NCI-H2107 (cell line): ENCODE data around the gene GALT.

Experiments
- DNase-seq: peaks from one replicate; lab custom pipeline; 2025; lab: John Stamatoyannopoulos, UW

GALT gene

DNA sequence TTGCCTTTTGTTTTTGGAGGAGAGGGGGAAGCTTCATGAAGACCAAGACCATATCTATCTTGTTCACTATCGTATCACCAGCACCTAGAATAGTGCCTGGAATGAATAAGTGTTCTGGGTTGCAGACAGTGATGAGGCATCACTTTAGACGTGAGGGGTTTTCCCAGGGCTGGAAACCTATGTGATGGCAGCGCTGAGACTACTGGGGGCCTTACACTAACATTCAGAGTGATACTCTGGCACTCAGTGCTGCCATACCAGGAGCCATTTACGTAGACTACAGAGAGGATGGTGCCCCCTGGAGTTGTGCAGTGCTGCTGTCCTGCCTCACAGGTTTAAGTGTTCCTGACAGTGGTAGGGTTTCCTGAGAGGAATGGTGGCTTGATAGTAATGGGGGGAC lies 37.7 kb downstream of the GALT start:
- DNase-seq, result no peak

DNA sequence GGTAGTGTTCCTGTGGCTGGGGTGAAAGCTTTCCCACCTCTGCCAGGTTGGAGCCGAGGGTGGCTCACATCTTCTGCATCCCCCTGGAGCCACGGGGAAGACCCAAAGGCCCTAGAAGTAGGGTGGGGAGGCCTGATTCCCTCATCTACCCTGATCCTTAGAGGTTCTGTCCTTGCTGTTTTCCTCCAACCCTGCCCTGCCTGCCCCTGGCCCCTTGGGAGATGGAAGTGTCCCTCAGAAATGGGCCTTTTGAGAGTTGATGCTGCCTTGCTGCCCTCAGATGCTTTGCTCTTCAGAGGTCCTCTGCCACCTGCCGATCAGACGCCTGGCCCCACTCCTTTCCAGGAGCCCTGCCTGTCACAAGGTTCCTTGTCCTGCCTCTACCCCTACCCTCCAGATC lies 38.3 kb downstream of the GALT start:
- no peak for DNase-seq

DNA sequence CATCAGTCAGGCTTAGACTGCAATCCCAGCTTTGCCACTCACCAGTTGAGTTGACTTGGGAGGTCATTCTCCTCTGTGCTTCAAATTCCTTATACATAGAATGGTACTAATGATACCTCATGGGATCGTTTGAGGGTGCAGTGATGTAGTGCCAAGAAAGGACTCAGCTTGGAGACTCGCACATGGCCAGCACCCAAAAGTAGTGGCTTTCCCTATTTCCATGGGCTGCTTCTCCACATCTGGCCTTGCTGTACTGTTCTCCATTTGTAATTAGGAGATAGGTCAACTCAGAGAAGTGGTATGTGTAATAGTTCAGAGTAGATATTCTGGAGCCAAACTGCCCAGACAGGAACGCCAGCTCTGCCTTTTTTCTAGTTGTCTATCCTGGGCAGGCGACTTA lies 39.1 kb downstream of the GALT start:
- no peak for DNase-seq

DNA sequence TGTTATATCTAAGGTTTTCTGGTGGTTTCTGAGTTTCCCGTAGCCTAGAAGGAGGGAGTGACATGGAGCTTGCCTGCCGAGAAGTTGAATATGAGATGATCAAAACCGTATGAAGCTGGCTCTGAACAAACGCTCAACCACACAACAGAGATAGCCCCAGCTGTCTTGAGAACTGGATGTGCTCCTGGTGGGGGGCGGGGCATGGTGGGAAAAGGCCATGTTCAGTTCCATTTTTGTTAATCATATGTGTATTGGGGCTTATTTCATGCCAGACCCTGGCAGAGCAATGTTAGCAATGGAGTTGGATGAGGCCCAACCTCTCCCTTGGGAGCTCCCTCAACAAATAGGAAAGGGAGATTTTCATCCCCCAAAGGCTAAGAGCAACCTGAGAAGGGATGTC lies 39.8 kb downstream of the GALT start:
- DNase-seq, result no peak

DNA sequence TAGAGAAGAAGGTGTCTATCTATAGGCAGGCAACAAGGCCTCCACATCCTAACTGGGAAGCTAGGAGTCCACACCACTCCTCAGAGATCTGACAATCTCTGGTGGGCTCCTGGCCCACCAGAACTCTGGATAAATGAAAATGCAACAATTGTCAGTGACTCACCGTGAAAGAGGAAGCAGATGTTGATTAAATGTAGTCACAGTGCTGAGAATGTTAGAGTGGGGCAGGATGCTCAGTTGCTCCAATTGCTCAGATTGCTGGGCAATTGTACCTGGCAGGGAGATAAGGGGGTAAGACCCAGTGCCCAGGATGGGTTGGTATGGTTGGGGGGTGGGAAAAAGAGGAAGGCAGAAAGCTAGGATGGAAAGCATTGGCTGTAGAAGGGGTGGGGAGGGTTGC lies 40.3 kb downstream of the GALT start:
- no peak for DNase-seq

DNA sequence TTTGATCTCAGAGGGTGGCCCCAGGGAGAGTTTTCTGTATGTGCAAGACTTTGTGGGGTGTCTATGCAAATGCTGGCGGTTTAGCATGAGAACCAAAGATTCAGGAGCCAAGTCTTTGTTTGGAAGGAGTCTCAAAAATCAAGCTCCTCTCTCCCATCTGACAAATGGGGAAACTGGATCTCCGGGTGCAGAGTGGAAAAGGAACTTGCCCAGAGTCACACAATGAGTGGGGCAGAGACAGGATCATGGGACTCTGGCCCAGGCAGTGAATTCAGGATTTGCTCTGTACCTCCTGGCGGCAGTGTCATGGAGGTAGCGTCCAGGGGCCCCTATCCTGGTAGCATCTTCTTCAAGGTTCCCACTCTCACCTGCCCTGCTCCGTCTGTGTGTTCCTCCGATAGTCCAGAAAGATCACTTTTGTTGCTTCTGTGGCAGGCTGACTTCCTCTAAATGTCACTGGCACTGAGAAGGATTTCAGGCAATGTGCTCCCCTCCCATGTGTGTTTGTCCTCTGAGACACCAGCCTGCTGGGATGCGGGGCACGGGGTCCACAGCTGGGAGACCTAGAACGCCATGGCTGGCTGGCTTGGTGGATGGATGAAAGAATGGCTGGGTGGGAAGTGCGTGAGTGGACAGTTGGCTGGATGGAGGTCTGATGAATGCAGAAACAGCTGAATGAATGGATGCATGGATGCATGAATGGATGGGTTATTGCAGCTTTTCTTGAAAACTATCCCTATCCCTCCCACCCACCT lies 41.0 kb downstream of the GALT start:
- no peak for DNase-seq

DNA sequence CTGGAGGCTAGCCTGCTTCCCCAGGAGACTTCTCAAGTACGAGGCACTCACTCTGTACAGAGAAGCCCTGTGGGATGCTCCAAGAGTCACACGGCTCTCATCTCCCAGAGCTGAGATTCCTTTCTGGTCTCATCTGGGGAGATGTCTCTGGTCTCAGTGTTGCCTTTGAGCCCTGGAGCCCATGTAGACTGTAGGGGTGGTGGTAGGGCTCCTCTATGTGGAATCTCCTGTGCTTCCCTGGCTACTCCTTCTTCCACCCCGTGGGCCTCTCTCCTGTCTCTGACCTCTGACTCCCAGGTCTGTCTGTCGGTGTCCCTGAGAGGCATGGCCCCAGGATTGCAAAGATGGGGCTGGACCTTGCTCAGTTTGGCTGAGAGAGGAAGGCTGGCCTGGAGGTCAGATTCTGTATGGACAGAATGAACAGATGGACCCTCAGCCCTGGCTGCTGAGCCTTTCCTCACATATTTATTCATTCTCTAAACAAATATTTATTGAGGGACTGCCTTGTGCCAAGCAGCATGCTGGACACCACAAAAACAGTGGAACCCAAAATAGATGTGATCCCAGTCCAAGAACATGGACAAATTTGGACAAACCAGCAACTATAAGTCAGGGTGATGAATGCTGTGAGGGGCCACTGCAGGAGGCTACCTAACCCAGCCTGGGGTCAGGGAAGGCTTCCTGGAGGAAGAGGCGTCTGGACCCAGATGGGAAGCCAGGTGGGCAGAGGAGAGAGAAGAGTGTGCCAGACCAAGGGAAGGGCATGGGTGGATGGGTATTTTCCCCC lies 42.0 kb downstream of the GALT start:
- DNase-seq, result no peak

DNA sequence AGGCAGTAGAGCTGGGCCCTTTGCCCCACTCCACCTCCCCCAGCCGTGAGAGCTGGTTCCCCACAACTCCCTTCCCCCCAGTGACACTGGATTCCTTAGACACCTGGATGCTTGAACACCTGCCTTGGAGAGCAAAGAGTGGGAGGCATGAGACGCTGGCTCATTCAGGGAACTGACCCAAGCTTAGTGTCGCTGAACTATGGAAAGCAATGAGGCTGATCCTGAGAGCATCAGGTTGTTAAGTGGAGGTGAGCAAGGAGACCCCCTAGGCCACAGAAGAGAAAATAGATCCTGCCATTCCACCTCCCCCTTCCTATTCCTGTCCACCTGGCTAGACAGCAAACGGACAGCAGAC lies 42.6 kb downstream of the GALT start:
- DNase-seq, result peak; percentile 31

DNA sequence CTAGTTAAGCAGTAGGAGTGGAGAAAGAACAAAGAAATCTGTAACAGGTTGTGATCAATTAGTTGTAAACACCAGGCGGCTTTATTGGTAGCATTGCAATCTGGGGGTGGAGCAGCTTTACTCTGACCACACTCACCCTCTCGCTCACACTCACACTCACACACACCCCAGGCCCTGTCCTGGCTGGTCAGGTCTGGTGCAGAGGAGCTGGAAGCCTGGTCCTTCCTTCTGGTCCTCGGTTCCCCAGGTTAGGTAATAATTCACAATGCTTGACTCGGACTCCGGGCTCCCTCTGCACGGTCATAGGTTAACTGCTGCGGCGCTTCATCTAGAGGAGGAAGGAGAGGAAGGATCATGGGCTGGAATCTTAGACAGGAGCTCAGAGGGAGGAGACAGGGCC lies 43.0 kb downstream of the GALT start:
- DNase-seq, result no peak

DNA sequence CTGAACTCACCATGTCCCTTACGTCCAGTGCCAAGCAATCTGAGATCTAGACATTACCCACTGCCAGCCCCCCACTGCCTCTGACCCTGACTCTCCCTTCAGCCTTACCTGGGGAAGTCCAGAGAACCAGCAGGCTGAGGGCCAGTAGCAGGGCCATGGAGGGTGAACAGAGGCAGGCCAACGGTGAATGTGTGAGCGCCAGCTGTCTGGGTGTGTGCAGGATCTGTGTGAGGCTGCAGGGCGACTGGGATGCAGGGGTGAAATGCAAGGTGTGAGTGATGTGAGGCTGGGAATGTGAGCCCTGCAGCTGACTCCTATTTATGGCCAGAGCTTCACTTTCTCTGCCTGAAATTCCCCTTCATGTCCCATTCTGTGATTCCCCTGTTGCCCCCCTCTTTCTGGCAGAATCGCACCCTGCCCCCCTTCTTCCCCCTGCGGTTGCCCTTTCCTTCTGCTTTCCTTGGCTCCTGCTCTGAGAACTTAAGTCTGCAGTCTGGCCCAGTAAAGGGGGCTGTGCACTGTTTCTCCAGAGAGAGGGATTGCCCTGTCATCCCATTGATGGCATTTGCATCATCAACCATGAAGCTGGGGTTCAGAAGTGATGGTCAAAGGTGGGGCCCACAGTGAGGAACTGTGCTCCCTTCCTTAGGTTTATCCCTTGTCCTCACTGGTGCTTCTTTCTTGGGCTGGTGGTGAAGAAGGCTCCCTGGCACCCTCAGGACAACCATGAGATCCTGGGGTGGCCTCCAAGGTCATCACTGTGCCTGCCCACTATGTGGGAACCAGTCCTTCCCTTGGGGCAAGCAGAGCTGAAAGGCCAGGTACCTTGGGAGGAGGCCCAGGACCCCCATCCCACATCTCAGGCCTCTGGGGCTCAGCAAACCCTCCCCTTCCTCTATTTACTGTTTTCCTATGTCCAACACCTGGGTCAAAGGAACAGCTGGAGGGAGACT lies 44.8 kb downstream of the GALT start, which contains the start of gene CCL19:
Gene CCL19 (minus strand): TSS at position 294 of the 953 bp plus-strand sequence. CDS start 137 bp downstream, at position 157.
- no peak for DNase-seq

DNA sequence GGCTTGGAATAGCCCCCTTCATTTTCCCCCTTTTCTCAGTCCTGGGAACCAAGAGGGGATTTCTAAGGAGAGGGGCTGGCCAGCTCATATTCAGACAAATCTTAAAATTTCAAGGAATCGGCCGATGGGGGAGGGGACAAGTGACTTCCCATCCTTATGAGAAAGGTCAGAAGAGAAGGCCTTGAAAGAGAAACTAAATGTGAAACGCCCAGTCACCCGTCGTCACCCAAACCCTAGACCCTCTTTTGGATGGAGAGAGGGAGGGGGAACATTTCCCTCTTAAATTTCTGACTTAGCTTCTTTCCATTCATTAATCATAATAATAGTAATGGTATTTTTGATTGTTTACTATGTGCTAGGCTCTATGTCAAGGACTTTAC lies 45.5 kb downstream of the GALT start:
- no peak for DNase-seq

DNA sequence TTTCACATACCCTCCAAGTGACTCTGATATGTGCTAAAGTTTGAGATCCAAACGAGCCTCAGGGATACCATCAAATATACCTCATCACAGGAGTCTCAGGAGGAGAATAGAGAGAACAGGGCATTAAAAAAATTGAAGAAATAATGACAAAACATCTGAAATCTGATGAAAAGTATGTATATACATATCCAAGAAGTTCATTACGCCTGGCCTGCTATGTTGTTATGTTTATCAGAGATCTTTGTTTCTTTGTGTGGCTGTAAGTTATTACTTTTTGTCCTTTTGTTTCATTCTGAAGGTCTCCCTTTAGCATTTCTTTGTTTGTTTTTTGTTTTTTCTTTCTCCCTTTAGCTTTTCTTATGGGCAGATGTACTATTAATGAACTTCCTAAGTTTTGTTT lies 47.1 kb downstream of the GALT start:
- DNase-seq, result no peak

DNA sequence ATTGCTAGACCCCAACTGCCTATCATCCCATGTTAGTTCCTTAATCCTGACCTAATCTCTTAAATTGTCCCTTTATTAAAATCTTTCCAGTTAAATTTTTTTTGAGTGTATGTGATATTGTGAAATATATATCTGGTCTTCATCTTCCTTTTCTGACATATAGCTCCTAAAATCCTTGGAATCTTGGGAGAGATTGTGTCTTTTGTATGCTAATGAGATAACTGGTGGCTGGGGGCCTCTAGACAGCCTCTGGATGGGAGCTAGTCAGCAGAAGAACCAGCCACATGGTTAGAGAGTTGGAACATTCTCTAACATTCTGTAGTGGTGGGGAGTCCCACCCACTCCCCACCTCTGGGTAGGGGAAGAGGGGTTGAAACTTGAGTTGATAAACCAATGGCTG lies 48.3 kb downstream of the GALT start:
- DNase-seq, result no peak
